OCI-LY1 (cell line): ENCODE results near the gene PPP2R2C.

ENCODE experiments used
- CTCF ChIP-seq: fragments of 200-600 bp; sonication (generic), shearing (Covaris generic); IDR thresholded peaks from 2 replicates; pipeline ENCODE4 v1.5.1; 2017; ENCODE audit warnings: mild to moderate bottlenecking, antibody characterized with exemption, low read length, moderate library complexity, mixed read lengths
- EZH2 ChIP-seq: fragments of 200-600 bp; sonication (generic), shearing (Covaris generic); IDR thresholded peaks from 2 replicates; pipeline ENCODE4 v1.8.0; 2017; ENCODE audit warnings: borderline replicate concordance, mixed run types, mild to moderate bottlenecking, antibody characterized with exemption, low read length, moderate library complexity, mixed read lengths

GRCh38 chr4:6369511-6369910 is 102.9 kb downstream of the PPP2R2C start:
- TF ChIP-seq CTCF (no peak), EZH2 (no peak)
